ENCODE data around the gene NFAM1.

Gene NFAM1

DNA sequence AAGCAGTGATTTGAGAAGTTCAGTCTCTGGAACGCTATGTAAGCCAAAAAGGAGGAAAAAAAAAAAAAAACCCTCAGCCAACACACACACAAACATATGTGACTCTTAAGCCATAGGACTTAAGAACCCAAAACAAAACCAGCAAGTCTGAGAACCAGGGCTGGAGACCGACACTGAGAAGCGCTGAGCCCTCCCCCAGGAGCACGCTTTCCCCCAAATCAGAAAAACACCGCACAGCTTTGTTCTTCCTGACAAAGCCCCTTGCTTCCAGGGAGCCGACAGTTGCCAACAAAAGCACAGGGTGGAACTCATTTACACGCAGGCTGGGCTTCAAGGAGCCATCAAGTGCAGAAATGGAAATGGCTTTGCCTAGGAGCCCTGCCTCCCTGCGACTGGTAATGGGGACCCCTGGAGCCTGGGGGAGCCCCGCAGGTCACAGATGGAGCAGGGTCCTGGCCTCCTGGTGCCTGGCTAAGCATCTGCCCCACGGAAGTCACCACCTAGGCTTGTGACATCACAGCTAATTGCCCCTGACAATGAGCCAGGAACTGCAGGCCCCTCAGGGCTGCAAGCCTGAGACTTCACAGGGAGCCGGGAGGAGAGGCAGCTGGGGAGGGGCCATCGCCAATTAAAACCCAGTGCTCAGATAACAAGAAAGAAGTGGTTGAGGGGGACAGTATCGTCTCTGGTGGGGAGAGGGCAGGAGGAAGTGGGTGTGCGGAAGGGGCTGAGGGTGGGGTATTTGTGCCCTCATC, 66.9 kb downstream of the NFAM1 start:
- no peak overlapping the region for H3K27ac ChIP-seq
- TF ChIP-seq ZFX (IDR thresholded peaks at IDR 0.05; ENCODE audit: borderline replicate concordance) (no peak), CTCF (IDR thresholded peaks at IDR 0.05) (no peak)

DNA sequence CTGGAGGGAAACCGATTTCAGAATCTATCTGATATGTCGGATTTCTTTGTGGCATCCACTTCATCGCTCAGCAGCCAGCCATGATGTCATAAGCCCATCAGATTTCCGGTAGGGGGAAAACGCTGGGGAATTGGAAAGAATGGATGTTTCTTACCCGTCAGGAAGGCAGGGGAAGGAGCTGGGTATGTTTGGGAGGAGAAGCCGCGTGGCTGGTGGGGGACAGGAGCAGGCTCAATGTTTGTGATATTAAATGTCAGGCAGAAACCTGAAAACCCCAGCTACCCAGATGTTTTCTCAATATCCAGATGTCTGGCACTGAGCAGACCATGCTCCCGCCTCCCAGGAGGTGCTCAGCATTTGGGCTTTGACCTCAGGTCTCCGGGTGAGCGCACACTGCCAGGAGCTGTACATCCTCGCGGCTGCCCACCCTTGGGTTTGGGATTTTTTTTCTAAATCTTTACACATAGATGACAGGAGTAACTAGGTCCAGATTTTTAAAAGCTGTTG, 67.5 kb downstream of the NFAM1 start:
- TF ChIP-seq ZFX (IDR thresholded peaks at IDR 0.05; ENCODE audit: borderline replicate concordance) (no peak), CTCF (IDR thresholded peaks at IDR 0.05) (no peak)
- H3K27ac ChIP-seq = no peak overlapping the region

DNA sequence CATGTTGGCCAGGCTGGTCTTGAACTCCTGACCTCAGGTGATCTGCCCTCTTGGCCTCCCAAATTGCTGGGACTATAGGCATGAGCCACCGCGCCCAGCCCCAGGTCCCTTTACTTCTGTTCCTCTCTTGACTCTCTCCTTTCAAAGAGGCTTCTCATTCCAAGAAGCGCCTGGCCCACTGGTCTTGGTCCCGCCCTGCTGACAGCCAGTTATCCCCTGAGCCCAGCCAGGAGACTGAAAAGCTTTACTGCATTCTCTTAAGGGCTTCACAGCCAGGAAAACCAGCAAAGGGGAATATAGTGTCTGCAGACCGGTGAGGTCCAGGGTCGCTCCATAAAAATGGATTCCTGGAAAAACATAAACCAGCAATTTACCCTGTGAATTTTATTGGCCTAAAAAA, 68.3 kb downstream of the NFAM1 start:
- no peak overlapping the region for H3K27ac ChIP-seq
- TF ChIP-seq ZFX (IDR thresholded peaks at IDR 0.05; ENCODE audit: borderline replicate concordance) = no peak
- TF ChIP-seq CTCF (IDR thresholded peaks at IDR 0.05) = no peak

- TF ChIP-seq ZFX (IDR thresholded peaks at IDR 0.05; ENCODE audit: borderline replicate concordance) (no peak), CTCF (IDR thresholded peaks at IDR 0.05) (no peak)
- H3K27ac ChIP-seq = no peak overlapping the region
These were observed 70.7 kb downstream of the NFAM1 start for GRCh38 chr22:42361523-42361922.

GRCh38 chr22:42360348-42360747, 71.9 kb downstream of the NFAM1 start:
- H3K27ac ChIP-seq = no peak overlapping the region
- no peak for TF ChIP-seq CTCF (IDR thresholded peaks at IDR 0.05)
- no peak for TF ChIP-seq ZFX (IDR thresholded peaks at IDR 0.05; ENCODE audit: borderline replicate concordance)

- TF ChIP-seq CTCF (IDR thresholded peaks at IDR 0.05) (no peak), ZFX (IDR thresholded peaks at IDR 0.05; ENCODE audit: borderline replicate concordance) (no peak)
- H3K27ac ChIP-seq = no peak overlapping the region
These were observed 73.3 kb downstream of the NFAM1 start for GRCh38 chr22:42358643-42359558.

Data from 22Rv1 (cell line).